Measurements from ENCODE around the gene PPIB.

PPIB gene

GRCh38 chr15:64151727-64152506 is 10.9 kb downstream of the PPIB start, which contains the start of gene SNX22:
Gene SNX22, plus strand, starts transcription at chr15:64151731. Its CDS starts 45 bp downstream, at chr15:64151776.
- in situ Hi-C loops (cut with MboI; ENCODE audit: low pct_unique_long_range_greater_than_20kb, low sequenced_read_pairs, unreplicated experiment): no loop called here
- peak; percentile 11 for TF ChIP-seq CTCF (IDR thresholded peaks at IDR 0.05; ENCODE audit: extremely low read depth, insufficient read depth, missing control alignments)
- DNase-seq (ENCODE audit: low spot score): peak; percentile 60

- TF ChIP-seq CTCF (IDR thresholded peaks at IDR 0.05; ENCODE audit: extremely low read depth, insufficient read depth, missing control alignments): no peak
- in situ Hi-C loops (cut with MboI; ENCODE audit: low pct_unique_long_range_greater_than_20kb, low sequenced_read_pairs, unreplicated experiment): no loop called here
- DNase-seq (ENCODE audit: low spot score): no peak
These were observed 12.8 kb downstream of the PPIB start for GRCh38 chr15:64149893-64150578.

GRCh38 chr15:64149424-64149823 is 13.4 kb downstream of the PPIB start:
- in situ Hi-C loops (cut with MboI; ENCODE audit: low pct_unique_long_range_greater_than_20kb, low sequenced_read_pairs, unreplicated experiment): no loop called here
- peak; percentile 31 for TF ChIP-seq CTCF (IDR thresholded peaks at IDR 0.05; ENCODE audit: extremely low read depth, insufficient read depth, missing control alignments)
- no peak for DNase-seq (ENCODE audit: low spot score)

- in situ Hi-C loops (cut with MboI; ENCODE audit: low pct_unique_long_range_greater_than_20kb, low sequenced_read_pairs, unreplicated experiment): no loop called here
These were observed 14.2 kb downstream of the PPIB start for GRCh38 chr15:64148581-64148980.

GRCh38 chr15:64148168-64148567 is 14.7 kb downstream of the PPIB start:
- TF ChIP-seq CTCF (IDR thresholded peaks at IDR 0.05; ENCODE audit: extremely low read depth, insufficient read depth, missing control alignments): no peak
- no peak for DNase-seq (ENCODE audit: low spot score)
- in situ Hi-C loops (cut with MboI; ENCODE audit: low pct_unique_long_range_greater_than_20kb, low sequenced_read_pairs, unreplicated experiment): no loop called here

More at GRCh38 chr15:64148581-64148980, 14.2 kb downstream of the PPIB start:
- no peak for TF ChIP-seq CTCF (IDR thresholded peaks at IDR 0.05; ENCODE audit: extremely low read depth, insufficient read depth, missing control alignments)
- DNase-seq (ENCODE audit: low spot score): no peak

GRCh38 chr15:64146885-64147681 is 15.7 kb downstream of the PPIB start:
- no peak for TF ChIP-seq CTCF (IDR thresholded peaks at IDR 0.05; ENCODE audit: extremely low read depth, insufficient read depth, missing control alignments)
- in situ Hi-C loops (cut with MboI; ENCODE audit: low pct_unique_long_range_greater_than_20kb, low sequenced_read_pairs, unreplicated experiment): no loop called here
- no peak for DNase-seq (ENCODE audit: low spot score)

Measured in GM13977 (cell line).